ENCODE results near the gene DOCK3. TPM values are rescaled to one million over a fixed set of nuclear protein-coding genes. Genes with fewer than 3 reads are reported as not detected.

Gene DOCK3
- total and polyA plus RNA-seq, 4 donors: 0.01 to 0.08 (median 0.06) TPM; not detected in 1

DNA sequence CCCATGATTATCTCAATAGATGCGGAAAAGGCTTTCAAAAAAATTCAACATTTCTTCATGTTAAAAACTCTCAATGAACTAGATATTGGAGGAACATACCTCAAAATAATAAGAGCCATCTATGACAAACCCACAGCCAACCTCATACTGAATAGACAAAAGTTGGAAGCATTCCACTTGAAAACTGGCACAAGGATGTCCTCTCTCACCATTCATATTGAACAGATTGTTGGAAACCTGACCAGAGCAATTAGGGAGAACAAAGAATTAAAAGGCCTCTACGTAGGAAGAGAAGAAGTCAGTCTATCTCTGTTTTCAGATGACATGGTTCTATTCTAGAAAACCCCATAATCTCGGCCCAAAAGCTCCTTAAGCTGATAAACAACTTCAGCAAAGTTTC is 435.9 kb downstream of the DOCK3 start (continued):
- TF ChIP-seq, protein P1, sequence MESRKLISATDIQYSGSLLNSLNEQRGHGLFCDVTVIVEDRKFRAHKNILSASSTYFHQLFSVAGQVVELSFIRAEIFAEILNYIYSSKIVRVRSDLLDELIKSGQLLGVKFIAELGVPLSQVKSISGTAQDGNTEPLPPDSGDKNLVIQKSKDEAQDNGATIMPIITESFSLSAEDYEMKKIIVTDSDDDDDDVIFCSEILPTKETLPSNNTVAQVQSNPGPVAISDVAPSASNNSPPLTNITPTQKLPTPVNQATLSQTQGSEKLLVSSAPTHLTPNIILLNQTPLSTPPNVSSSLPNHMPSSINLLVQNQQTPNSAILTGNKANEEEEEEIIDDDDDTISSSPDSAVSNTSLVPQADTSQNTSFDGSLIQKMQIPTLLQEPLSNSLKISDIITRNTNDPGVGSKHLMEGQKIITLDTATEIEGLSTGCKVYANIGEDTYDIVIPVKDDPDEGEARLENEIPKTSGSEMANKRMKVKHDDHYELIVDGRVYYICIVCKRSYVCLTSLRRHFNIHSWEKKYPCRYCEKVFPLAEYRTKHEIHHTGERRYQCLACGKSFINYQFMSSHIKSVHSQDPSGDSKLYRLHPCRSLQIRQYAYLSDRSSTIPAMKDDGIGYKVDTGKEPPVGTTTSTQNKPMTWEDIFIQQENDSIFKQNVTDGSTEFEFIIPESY (IDR thresholded peaks at IDR 0.05): no peak
- TF ChIP-seq, protein P2, sequence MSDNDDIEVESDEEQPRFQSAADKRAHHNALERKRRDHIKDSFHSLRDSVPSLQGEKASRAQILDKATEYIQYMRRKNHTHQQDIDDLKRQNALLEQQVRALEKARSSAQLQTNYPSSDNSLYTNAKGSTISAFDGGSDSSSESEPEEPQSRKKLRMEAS (IDR thresholded peaks at IDR 0.05): no peak
- no peak for TF ChIP-seq YY1 (IDR thresholded peaks at IDR 0.05)
- TF ChIP-seq TAF1 (conservative IDR thresholded peaks at IDR 0.05): no peak

DNA sequence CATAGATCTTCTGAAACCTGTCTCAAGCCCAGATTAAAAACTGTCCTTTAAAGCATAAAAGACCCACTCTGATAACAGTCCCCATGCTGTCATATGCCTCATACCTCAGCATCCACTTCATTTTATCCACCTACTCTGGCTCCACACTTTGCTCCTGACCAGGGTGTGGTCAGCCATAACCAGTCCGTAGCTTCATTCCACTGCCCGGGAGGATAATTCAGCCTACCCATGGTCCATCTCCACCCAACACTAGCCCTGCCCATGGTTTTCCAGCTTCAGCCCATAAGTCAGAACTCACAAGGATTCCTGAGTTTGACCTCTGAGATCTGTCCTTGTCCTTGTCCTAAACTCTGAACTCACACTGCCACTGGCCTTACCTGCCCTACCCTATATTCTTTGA is 448.2 kb downstream of the DOCK3 start:
- DNase-seq (ENCODE audit: low spot score): no peak
- Histone ChIP-seq H3K27me3 (ENCODE audit: control insufficient read depth in 4 of 4, insufficient read depth in 4 of 4, low read length in 3 of 4) (peaks cover 0 to 3% (median 0%) of the 10 kb centered on the region in 4 donors), H3K4me1 (ENCODE audit: control insufficient read depth in 4 of 4, insufficient read depth in 4 of 4, low read length in 3 of 4) (no peaks in the 10 kb centered on the region), H3K9me3 (ENCODE audit: control insufficient read depth in 4 of 4, low read length in 3 of 4) (no peaks in the 10 kb centered on the region), H3K27ac (ENCODE audit: low read depth in 1 of 2, low read length in 2 of 2) (no peak overlapping the region), H3K36me3 (ENCODE audit: control insufficient read depth in 4 of 4, insufficient read depth in 3 of 4, low read depth in 1 of 4, low read length in 3 of 4) (no peaks in the 10 kb centered on the region), H3K4me3 (ENCODE audit: low read depth in 1 of 3, low read length in 3 of 3) (no peak overlapping the region), H3K9ac (ENCODE audit: low read depth in 1 of 2, low read length in 2 of 2) (no peak overlapping the region)
- TF ChIP-seq, protein P3, sequence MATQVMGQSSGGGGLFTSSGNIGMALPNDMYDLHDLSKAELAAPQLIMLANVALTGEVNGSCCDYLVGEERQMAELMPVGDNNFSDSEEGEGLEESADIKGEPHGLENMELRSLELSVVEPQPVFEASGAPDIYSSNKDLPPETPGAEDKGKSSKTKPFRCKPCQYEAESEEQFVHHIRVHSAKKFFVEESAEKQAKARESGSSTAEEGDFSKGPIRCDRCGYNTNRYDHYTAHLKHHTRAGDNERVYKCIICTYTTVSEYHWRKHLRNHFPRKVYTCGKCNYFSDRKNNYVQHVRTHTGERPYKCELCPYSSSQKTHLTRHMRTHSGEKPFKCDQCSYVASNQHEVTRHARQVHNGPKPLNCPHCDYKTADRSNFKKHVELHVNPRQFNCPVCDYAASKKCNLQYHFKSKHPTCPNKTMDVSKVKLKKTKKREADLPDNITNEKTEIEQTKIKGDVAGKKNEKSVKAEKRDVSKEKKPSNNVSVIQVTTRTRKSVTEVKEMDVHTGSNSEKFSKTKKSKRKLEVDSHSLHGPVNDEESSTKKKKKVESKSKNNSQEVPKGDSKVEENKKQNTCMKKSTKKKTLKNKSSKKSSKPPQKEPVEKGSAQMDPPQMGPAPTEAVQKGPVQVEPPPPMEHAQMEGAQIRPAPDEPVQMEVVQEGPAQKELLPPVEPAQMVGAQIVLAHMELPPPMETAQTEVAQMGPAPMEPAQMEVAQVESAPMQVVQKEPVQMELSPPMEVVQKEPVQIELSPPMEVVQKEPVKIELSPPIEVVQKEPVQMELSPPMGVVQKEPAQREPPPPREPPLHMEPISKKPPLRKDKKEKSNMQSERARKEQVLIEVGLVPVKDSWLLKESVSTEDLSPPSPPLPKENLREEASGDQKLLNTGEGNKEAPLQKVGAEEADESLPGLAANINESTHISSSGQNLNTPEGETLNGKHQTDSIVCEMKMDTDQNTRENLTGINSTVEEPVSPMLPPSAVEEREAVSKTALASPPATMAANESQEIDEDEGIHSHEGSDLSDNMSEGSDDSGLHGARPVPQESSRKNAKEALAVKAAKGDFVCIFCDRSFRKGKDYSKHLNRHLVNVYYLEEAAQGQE (IDR thresholded peaks at IDR 0.05): no peak
- no peak for TF ChIP-seq NR2F2 (IDR thresholded peaks at IDR 0.05)
- no peak for TF ChIP-seq RXRA (IDR thresholded peaks at IDR 0.05)
- no peak for TF ChIP-seq GABPA (IDR thresholded peaks at IDR 0.05 in 1 of 2, conservative IDR thresholded peaks at IDR 0.05 in 1 of 2)
- TF ChIP-seq TAF1 (conservative IDR thresholded peaks at IDR 0.05): no peak
- no peak for TF ChIP-seq HNF4A (conservative IDR thresholded peaks at IDR 0.05)
- no peak for TF ChIP-seq YY1 (IDR thresholded peaks at IDR 0.05)
- TF ChIP-seq SP1 (IDR thresholded peaks at IDR 0.05): no peak
- TF ChIP-seq FOXA1 (IDR thresholded peaks at IDR 0.05): no peak
- TF ChIP-seq, protein P4, sequence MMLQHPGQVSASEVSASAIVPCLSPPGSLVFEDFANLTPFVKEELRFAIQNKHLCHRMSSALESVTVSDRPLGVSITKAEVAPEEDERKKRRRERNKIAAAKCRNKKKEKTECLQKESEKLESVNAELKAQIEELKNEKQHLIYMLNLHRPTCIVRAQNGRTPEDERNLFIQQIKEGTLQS (IDR thresholded peaks at IDR 0.05): no peak
- TF ChIP-seq, protein P2 (IDR thresholded peaks at IDR 0.05): no peak
- no peak for TF ChIP-seq EGR1 (IDR thresholded peaks at IDR 0.05; ENCODE audit: low read depth in 2 of 2)
- no peak for TF ChIP-seq JUND (IDR thresholded peaks at IDR 0.05)
- no peak for TF ChIP-seq FOXA2 (IDR thresholded peaks at IDR 0.05)
- no peak for TF ChIP-seq HNF4G (IDR thresholded peaks at IDR 0.05)
- TF ChIP-seq, protein P5, sequence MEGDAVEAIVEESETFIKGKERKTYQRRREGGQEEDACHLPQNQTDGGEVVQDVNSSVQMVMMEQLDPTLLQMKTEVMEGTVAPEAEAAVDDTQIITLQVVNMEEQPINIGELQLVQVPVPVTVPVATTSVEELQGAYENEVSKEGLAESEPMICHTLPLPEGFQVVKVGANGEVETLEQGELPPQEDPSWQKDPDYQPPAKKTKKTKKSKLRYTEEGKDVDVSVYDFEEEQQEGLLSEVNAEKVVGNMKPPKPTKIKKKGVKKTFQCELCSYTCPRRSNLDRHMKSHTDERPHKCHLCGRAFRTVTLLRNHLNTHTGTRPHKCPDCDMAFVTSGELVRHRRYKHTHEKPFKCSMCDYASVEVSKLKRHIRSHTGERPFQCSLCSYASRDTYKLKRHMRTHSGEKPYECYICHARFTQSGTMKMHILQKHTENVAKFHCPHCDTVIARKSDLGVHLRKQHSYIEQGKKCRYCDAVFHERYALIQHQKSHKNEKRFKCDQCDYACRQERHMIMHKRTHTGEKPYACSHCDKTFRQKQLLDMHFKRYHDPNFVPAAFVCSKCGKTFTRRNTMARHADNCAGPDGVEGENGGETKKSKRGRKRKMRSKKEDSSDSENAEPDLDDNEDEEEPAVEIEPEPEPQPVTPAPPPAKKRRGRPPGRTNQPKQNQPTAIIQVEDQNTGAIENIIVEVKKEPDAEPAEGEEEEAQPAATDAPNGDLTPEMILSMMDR (IDR thresholded peaks at IDR 0.05; ENCODE audit: low read depth, low read length, missing input control): no peak
- TF ChIP-seq, protein P1 (IDR thresholded peaks at IDR 0.05): no peak
- no peak for TF ChIP-seq RAD21 (IDR thresholded peaks at IDR 0.05)
- 86% methylated on average over 2 of the region's 2 CpGs for WGBS

All from liver (tissue), 9 donors.